ENCODE measurements around the gene GPC6.
"Not testable (repeated sequence)": the region's sequence is repeated elsewhere in the genome, so short reads cannot be mapped to it uniquely, and the experiment has no call there.

Gene GPC6

GRCh38 chr13:93473441-93474270 lies 247.0 kb downstream of the GPC6 start:
- TF ChIP-seq, protein P1, sequence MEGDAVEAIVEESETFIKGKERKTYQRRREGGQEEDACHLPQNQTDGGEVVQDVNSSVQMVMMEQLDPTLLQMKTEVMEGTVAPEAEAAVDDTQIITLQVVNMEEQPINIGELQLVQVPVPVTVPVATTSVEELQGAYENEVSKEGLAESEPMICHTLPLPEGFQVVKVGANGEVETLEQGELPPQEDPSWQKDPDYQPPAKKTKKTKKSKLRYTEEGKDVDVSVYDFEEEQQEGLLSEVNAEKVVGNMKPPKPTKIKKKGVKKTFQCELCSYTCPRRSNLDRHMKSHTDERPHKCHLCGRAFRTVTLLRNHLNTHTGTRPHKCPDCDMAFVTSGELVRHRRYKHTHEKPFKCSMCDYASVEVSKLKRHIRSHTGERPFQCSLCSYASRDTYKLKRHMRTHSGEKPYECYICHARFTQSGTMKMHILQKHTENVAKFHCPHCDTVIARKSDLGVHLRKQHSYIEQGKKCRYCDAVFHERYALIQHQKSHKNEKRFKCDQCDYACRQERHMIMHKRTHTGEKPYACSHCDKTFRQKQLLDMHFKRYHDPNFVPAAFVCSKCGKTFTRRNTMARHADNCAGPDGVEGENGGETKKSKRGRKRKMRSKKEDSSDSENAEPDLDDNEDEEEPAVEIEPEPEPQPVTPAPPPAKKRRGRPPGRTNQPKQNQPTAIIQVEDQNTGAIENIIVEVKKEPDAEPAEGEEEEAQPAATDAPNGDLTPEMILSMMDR (IDR thresholded peaks at IDR 0.05; ENCODE audit: low read depth, low read length, missing control alignments): no peak
- H3K4me3 ChIP-seq (replicated peaks; ENCODE audit: low read depth, low read length): no peak overlapping the region
- no peak for DNase-seq (ENCODE audit: extremely low read depth, low read depth)

DNA sequence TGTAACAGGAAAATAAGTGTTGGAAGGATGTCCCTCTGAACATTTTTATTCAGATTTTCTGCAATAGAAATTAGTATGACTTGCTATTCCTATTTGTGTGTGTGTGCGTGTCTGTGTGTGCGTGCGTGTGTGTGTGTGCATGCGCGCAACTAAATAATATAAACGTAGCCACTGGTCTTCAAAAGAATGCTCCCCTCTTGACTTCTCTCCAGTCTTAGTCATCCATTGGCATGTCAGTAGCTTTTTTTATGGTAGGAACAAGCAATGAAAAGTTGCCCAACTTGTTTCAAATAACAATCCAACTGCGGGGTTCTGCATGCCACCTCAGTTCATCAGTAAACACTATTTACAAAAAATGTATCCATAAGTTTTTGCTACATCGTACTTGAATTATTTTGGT lies 249.6 kb downstream of the GPC6 start:
- DNase-seq (ENCODE audit: extremely low read depth, low read depth): no peak
- no peak overlapping the region for H3K4me3 ChIP-seq (replicated peaks; ENCODE audit: low read depth, low read length)
- TF ChIP-seq, protein P1 (IDR thresholded peaks at IDR 0.05; ENCODE audit: low read depth, low read length, missing control alignments): no peak

GRCh38 chr13:93477238-93477637 lies 250.6 kb downstream of the GPC6 start:
- DNase-seq (ENCODE audit: extremely low read depth, low read depth): no peak
- TF ChIP-seq, protein P1 (IDR thresholded peaks at IDR 0.05; ENCODE audit: low read depth, low read length, missing control alignments): no peak
- no peak overlapping the region for H3K4me3 ChIP-seq (replicated peaks; ENCODE audit: low read depth, low read length)

DNA sequence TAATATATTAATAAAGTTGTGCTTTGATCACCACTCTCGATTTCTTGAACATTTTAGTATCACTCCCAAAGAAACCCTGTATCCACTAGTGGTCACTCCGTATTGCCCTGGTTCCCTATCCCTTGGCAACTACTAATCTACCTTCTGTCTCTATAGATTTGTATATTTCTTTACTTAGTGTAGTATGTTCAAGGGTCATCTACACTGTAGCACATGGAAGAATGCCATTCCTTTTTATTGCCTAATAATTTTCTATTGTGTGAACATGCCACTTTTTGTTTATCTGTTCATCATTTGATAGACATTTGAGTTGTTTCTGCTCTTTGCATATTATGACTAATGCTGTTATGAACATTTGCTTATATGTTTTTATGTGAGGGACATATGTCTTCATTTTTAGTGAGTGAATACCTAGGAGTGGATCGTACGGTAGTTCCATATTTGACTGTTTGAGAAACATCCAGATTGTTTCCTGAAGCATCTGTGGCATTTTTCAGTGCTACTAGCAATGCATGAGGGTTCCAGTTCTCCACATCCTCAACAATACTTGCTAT lies 254.0 kb downstream of the GPC6 start:
- H3K4me3 ChIP-seq (replicated peaks; ENCODE audit: low read depth, low read length): no peak overlapping the region
- TF ChIP-seq, protein P1 (IDR thresholded peaks at IDR 0.05; ENCODE audit: low read depth, low read length, missing control alignments): no peak
- no peak for DNase-seq (ENCODE audit: extremely low read depth, low read depth)

- H3K4me3 ChIP-seq (replicated peaks; ENCODE audit: low read depth, low read length); DNase-seq (ENCODE audit: extremely low read depth, low read depth): not testable (repeated sequence)
Observed at GRCh38 chr13:93496117-93496516, 269.5 kb downstream of the GPC6 start.

DNA sequence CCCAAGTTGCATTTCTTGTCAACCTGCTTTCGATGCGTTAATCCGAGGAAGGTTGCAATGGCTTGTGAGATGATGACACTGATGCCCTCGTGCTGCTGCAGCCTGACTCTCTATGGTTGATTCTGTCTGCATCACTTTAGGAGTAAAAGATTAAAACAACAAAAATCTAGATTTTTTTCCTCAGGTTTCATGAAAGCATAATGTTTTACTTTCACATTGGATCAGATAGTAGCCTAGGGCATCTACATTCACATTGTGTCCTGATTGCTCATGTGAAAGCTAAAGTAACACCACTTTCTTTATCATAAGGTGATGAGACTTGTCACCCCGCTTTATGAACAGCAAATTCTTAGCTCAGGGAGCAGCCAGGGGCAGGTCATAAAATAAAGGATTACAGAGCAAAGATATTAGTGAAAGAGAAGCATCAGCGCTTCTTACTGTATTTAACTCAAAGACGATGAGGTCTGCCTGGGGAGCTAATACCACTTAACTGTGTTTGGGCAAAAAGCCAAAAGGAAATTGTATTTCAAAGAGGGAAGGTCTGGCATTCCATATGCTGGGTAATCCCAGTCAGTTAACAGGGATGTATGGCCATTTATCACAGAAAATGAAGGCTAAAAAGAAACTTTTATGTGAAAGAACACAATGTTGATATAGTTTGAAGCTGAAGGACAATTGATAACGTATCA lies 270.5 kb downstream of the GPC6 start:
- no peak for DNase-seq (ENCODE audit: extremely low read depth, low read depth)
- H3K4me3 ChIP-seq (replicated peaks; ENCODE audit: low read depth, low read length): no peak overlapping the region
- TF ChIP-seq, protein P1 (IDR thresholded peaks at IDR 0.05; ENCODE audit: low read depth, low read length, missing control alignments): no peak

- no peak for DNase-seq (ENCODE audit: extremely low read depth, low read depth)
- TF ChIP-seq, protein P1 (IDR thresholded peaks at IDR 0.05; ENCODE audit: low read depth, low read length, missing control alignments): no peak
- no peak overlapping the region for H3K4me3 ChIP-seq (replicated peaks; ENCODE audit: low read depth, low read length)
Observed at GRCh38 chr13:93499991-93500390, 273.4 kb downstream of the GPC6 start.
